PFSK-1 (cell line): ENCODE data around the gene EIF4E1B.

Experiments used
- FOXP2 ChIP-seq: optimal IDR thresholded peaks from 2 replicates; pipeline ENCODE3; 2011; ENCODE audit warnings: borderline replicate concordance, control low read depth, inconsistent platforms; ENCODE audit not compliant: insufficient read depth; ENCODE audit errors: extremely low read length, extremely low read depth
- POLR2AphosphoS5 ChIP-seq: IDR thresholded peaks from 2 replicates; pipeline ENCODE4 v1.6.1; 2012; ENCODE audit warnings: low read depth, mild to moderate bottlenecking, control low read depth, low read length, moderate library complexity
- REST ChIP-seq, 2 experiments: IDR thresholded peaks; 2 replicates each; pipeline versions ENCODE4 v1.6.1 to v1.8.0; 2011 to 2012; ENCODE audit warnings: low read depth in 2 of 2, low read length in 2 of 2, control low read depth in 1 of 2, inconsistent platforms in 1 of 2, mild to moderate bottlenecking in 1 of 2, moderate library complexity in 1 of 2; ENCODE audit not compliant: insufficient read depth in 1 of 2
- SIN3A ChIP-seq: IDR thresholded peaks from 2 replicates; pipeline ENCODE4 v1.6.1; 2012; ENCODE audit warnings: mild to moderate bottlenecking, low read length, moderate library complexity, borderline replicate concordance; ENCODE audit not compliant: insufficient read depth
- TAF1 ChIP-seq: IDR thresholded peaks from 2 replicates; pipeline ENCODE4 v1.6.1; 2012; ENCODE audit warnings: low read length, control low read depth, borderline replicate concordance; ENCODE audit not compliant: insufficient read depth

EIF4E1B gene

GRCh38 chr5:176620333-176620981 lies 10.0 kb upstream of the EIF4E1B start:
- TF ChIP-seq REST (IDR thresholded peaks at IDR 0.05; ENCODE audit: insufficient read depth in 1 of 2, low read depth in 2 of 2, low read length in 2 of 2): no peak
- no peak for TF ChIP-seq SIN3A
- no peak for TF ChIP-seq FOXP2
- TF ChIP-seq TAF1: no peak
- no peak for TF ChIP-seq POLR2AphosphoS5

- TF ChIP-seq FOXP2 (no peak), SIN3A (no peak)
These were observed 8.8 kb upstream of the EIF4E1B start for GRCh38 chr5:176621661-176622079.

GRCh38 chr5:176624142-176624541 lies 6.3 kb upstream of the EIF4E1B start:
- TF ChIP-seq SIN3A (no peak), TAF1 (no peak), POLR2AphosphoS5 (no peak), FOXP2 (no peak), REST (IDR thresholded peaks at IDR 0.05; ENCODE audit: insufficient read depth in 1 of 2, low read depth in 2 of 2, low read length in 2 of 2) (no peak)

GRCh38 chr5:176624938-176625337 lies 5.5 kb upstream of the EIF4E1B start:
- TF ChIP-seq TAF1: no peak
- TF ChIP-seq POLR2AphosphoS5: no peak
- no peak for TF ChIP-seq SIN3A
- TF ChIP-seq REST (IDR thresholded peaks at IDR 0.05; ENCODE audit: insufficient read depth in 1 of 2, low read depth in 2 of 2, low read length in 2 of 2): no peak
- no peak for TF ChIP-seq FOXP2

GRCh38 chr5:176625512-176625911 lies 5.0 kb upstream of the EIF4E1B start:
- TF ChIP-seq FOXP2 (no peak), SIN3A (no peak), TAF1 (no peak), REST (IDR thresholded peaks at IDR 0.05; ENCODE audit: insufficient read depth in 1 of 2, low read depth in 2 of 2, low read length in 2 of 2) (no peak), POLR2AphosphoS5 (no peak)
